GM23338 (cell line): Measurements from ENCODE around the gene POC1B. TPM values are rescaled to one million over a fixed set of nuclear protein-coding genes. Genes with fewer than 3 reads are reported as not detected.
A peak's percentile ranks its signal among the peaks of the same experiment; 100 is the strongest.

Experiments
- ATAC-seq: fragments of 200-7000 bp; cut with Tn5 transposase; 3 replicates; pipeline ENCODE4 v1.9.1; 2020
- DNase-seq: peaks from one replicate; pipeline ENCODE4 v3.0.0-alpha.2; 2015; ENCODE audit warnings: low spot score
- H2AFZ ChIP-seq: fragments of 200-600 bp; sonication (generic); 2 replicates; pipeline ENCODE4 v1.8.0; 2016; ENCODE audit warnings: antibody characterized with exemption, mild to moderate bottlenecking, moderate library complexity
- H3F3A ChIP-seq: fragments of 200-600 bp; sonication (generic); replicated peaks from 2 replicates; pipeline ENCODE4 v1.8.0; 2017; ENCODE audit warnings: antibody characterized with exemption, mixed run types, low read depth
- H3K27ac ChIP-seq: fragments of 200-600 bp; sonication (generic); 2 replicates; pipeline ENCODE4 v1.6.1; 2016; ENCODE audit warnings: low read depth
- H3K27me3 ChIP-seq: fragments of 200-600 bp; sonication (generic); 2 replicates; pipeline ENCODE4 v1.8.0; 2016; ENCODE audit warnings: mild to moderate bottlenecking, mixed run types, moderate library complexity; ENCODE audit not compliant: insufficient read depth
- H3K36me3 ChIP-seq: fragments of 200-600 bp; sonication (generic); 2 replicates; pipeline ENCODE4 v1.8.0; 2016; ENCODE audit warnings: mild to moderate bottlenecking; ENCODE audit not compliant: insufficient read depth
- H3K4me1 ChIP-seq: fragments of 200-600 bp; sonication (generic); 2 replicates; pipeline ENCODE4 v1.8.0; 2016; ENCODE audit warnings: mild to moderate bottlenecking, moderate library complexity; ENCODE audit not compliant: insufficient read depth
- H3K4me2 ChIP-seq: fragments of 200-600 bp; sonication (generic); 2 replicates; pipeline ENCODE4 v1.7.1; 2017; ENCODE audit warnings: mixed run types
- H3K4me3 ChIP-seq: fragments of 200-600 bp; sonication (generic); 2 replicates; pipeline ENCODE4 v1.6.1; 2016; ENCODE audit warnings: mixed run types
- H3K79me2 ChIP-seq: fragments of 200-600 bp; sonication (generic); replicated peaks from 2 replicates; pipeline ENCODE4 v1.8.0; 2017; ENCODE audit warnings: mild to moderate bottlenecking; ENCODE audit not compliant: insufficient read depth
- H3K9me2 ChIP-seq: fragments of 200-600 bp; sonication (generic); 2 replicates; pipeline ENCODE4 v1.8.0; 2017; ENCODE audit not compliant: insufficient read depth
- H4K20me1 ChIP-seq: fragments of 200-600 bp; sonication (generic); replicated peaks from 2 replicates; pipeline ENCODE4 v1.8.0; 2017; ENCODE audit warnings: mild to moderate bottlenecking; ENCODE audit not compliant: insufficient read depth
- H3K27ac Mint-ChIP-seq: 2 replicates; pipeline ENCODE4 v1.8.0; 2020; ENCODE audit warnings: inconsistent platforms, mild to moderate bottlenecking, moderate library complexity, mixed read lengths
- H3K27me3 Mint-ChIP-seq: 3 replicates; pipeline ENCODE4 v1.8.0; 2022; ENCODE audit warnings: low read depth, mild to moderate bottlenecking, moderate library complexity, mixed read lengths, inconsistent platforms; ENCODE audit not compliant: insufficient read depth, poor library complexity
- H3K36me3 Mint-ChIP-seq: 3 replicates; pipeline ENCODE4 v1.8.0; 2021; ENCODE audit warnings: low read depth, mild to moderate bottlenecking, inconsistent platforms, moderate library complexity, mixed read lengths
- H3K4me1 Mint-ChIP-seq: 3 replicates; pipeline ENCODE4 v1.8.0; 2020; ENCODE audit warnings: mild to moderate bottlenecking, inconsistent platforms, mixed read lengths
- H3K4me3 Mint-ChIP-seq: 3 replicates; pipeline ENCODE4 v1.8.0; 2021; ENCODE audit warnings: moderate library complexity, mild to moderate bottlenecking, inconsistent platforms, mixed read lengths
- H3K9me3 Mint-ChIP-seq: 3 replicates; pipeline ENCODE4 v1.8.0; 2020; ENCODE audit warnings: moderate library complexity, mild to moderate bottlenecking, inconsistent platforms, mixed read lengths
- CREB1 ChIP-seq: fragments of 250-450 bp; sonication (Bioruptor Pico); IDR thresholded peaks from 2 replicates; pipeline ENCODE4 v1.5.0; 2020; ENCODE audit warnings: low read depth, mild to moderate bottlenecking, moderate library complexity
- EZH2 ChIP-seq: fragments of 200-600 bp; sonication (generic); IDR thresholded peaks from one replicate; pipeline ENCODE4 v1.8.0; 2017; ENCODE audit warnings: antibody characterized with exemption, mild to moderate bottlenecking, low read depth; ENCODE audit not compliant: unreplicated experiment
- EZH2phosphoT487 ChIP-seq: fragments of 200-600 bp; sonication (generic); IDR thresholded peaks from one replicate; pipeline ENCODE4 v1.8.1; 2018; ENCODE audit warnings: antibody characterized with exemption; ENCODE audit not compliant: unreplicated experiment
- JUNB ChIP-seq: IDR thresholded peaks from one replicate; pipeline ENCODE4 v1.6.1; 2016; ENCODE audit warnings: antibody characterized with exemption; ENCODE audit not compliant: unreplicated experiment
- POLR2AphosphoS5 ChIP-seq: IDR thresholded peaks from 2 replicates; pipeline ENCODE4 v1.6.1; 2016; ENCODE audit warnings: antibody characterized with exemption, low read depth
- REST ChIP-seq: IDR thresholded peaks from one replicate; pipeline ENCODE4 v1.6.1; 2018; ENCODE audit warnings: antibody characterized with exemption; ENCODE audit not compliant: unreplicated experiment
- STAT1 ChIP-seq: IDR thresholded peaks from one replicate; pipeline ENCODE4 v1.6.1; 2016; ENCODE audit warnings: antibody characterized with exemption; ENCODE audit not compliant: unreplicated experiment
- ZNF331 ChIP-seq: fragments of 250-450 bp; sonication (Bioruptor Pico); IDR thresholded peaks from 2 replicates; pipeline ENCODE4 v1.5.0; 2020; ENCODE audit warnings: low read depth, mild to moderate bottlenecking, moderate library complexity
- ZNF462 ChIP-seq: fragments of 250-450 bp; sonication (Bioruptor Pico); IDR thresholded peaks from 2 replicates; pipeline ENCODE4 v1.5.0; 2020; ENCODE audit warnings: mild to moderate bottlenecking, moderate library complexity
- polyA plus RNA-seq: library from polyadenylated mRNA; unstranded; fragments of >200 nt; fragmentation: Nextera tagmentation; extraction: Ambion mirVana; gene quantifications from 2 replicates; pipeline ENCODE4 v1.2.1, GENCODE V29; 2016
- total RNA-seq: library from RNA; depleted of rRNA; stranded (reverse); fragments of >200 nt; shearing (Covaris generic); gene quantifications from 2 replicates; pipeline ENCODE4 v1.2.3, GENCODE V29; 2014

POC1B gene
- total and polyA plus RNA-seq, 2 experiments from 2014 or later, result 11.8 to 17.5 TPM

- no peak for TF ChIP-seq REST
Observed at GRCh38 chr12:89575374-89575773, 49.5 kb upstream of the POC1B start (continued).

- H3K4me1 ChIP-seq, result 0 out of 2 replicates have a peak, but pooled peaks cover 12% of the 10 kb centered on the region
- H3K36me3 Mint-ChIP-seq, result no peaks in the 10 kb centered on the region
- H3F3A ChIP-seq, result no peaks in the 10 kb centered on the region
- no peaks in the 10 kb centered on the region for H4K20me1 ChIP-seq
- peak overlapping the region; percentile 19; the same call in 1 of the 2 replicates for H2AFZ ChIP-seq
- H3K4me1 Mint-ChIP-seq, result peaks cover 16% of the 10 kb centered on the region; the same call in 2 of the 3 replicates
- H3K4me3 ChIP-seq, result no peak overlapping the region
- H3K27me3 ChIP-seq, result no peaks in the 10 kb centered on the region
- ATAC-seq (no peak), DNase-seq (peak; percentile 17)
- TF ChIP-seq ZNF331 (CRISPR knock-in tag) (no peak), EZH2 (no peak), EZH2phosphoT487 (no peak), STAT1 (no peak), POLR2AphosphoS5 (no peak), REST (no peak), JUNB (no peak), ZNF462 (no peak), CREB1 (CRISPR knock-in tag) (no peak)
- H3K4me2 ChIP-seq, result no peak overlapping the region
- H3K9me3 Mint-ChIP-seq, result no peaks in the 10 kb centered on the region
- no peak overlapping the region for H3K4me3 Mint-ChIP-seq
- H3K27ac Mint-ChIP-seq, result peak overlapping the region; percentile 79
- H3K27me3 Mint-ChIP-seq, result no peaks in the 10 kb centered on the region
- no peaks in the 10 kb centered on the region for H3K79me2 ChIP-seq
- no peaks in the 10 kb centered on the region for H3K9me2 ChIP-seq
- H3K27ac ChIP-seq, result no peak overlapping the region
- no peaks in the 10 kb centered on the region for H3K36me3 ChIP-seq
Observed at GRCh38 chr12:89574736-89575208, 48.9 kb upstream of the POC1B start.
